Nephron (organoid): ENCODE measurements around the gene GPR39.

Experiments used
- H3K27ac Mint-ChIP-seq, 3 experiments: 2 replicates each; pipeline ENCODE4 v1.8.0; 2020; ENCODE audit warnings: mixed read lengths in 3 of 3, mild to moderate bottlenecking in 2 of 3, moderate library complexity in 1 of 3
- H3K27me3 Mint-ChIP-seq: 2 replicates; pipeline ENCODE4 v1.8.0; 2021; ENCODE audit warnings: low read depth, mild to moderate bottlenecking, moderate library complexity, mixed read lengths
- H3K36me3 Mint-ChIP-seq: 2 replicates; pipeline ENCODE4 v1.8.0; 2020; ENCODE audit warnings: low read depth, mixed read lengths
- H3K4me1 Mint-ChIP-seq: 2 replicates; pipeline ENCODE4 v1.8.0; 2020; ENCODE audit warnings: mixed read lengths
- H3K4me3 Mint-ChIP-seq, 3 experiments: 2 replicates each; pipeline ENCODE4 v1.8.0; 2020; ENCODE audit warnings: mild to moderate bottlenecking in 3 of 3, mixed read lengths in 3 of 3, moderate library complexity in 2 of 3
- H3K9me3 Mint-ChIP-seq: 2 replicates; pipeline ENCODE4 v1.8.0; 2020; ENCODE audit warnings: mixed read lengths
- CTCF ChIP-seq, 3 experiments: fragments of 200-600 bp; sonication (generic); IDR thresholded peaks; one replicate each; pipeline ENCODE4 v1.5.0; 2021; ENCODE audit warnings: antibody characterized with exemption in 3 of 3; ENCODE audit not compliant: unreplicated experiment in 3 of 3

GPR39 gene

GRCh38 chr2:132656266-132656975, 239.8 kb downstream of the GPR39 start:
- H3K9me3 Mint-ChIP-seq = no peaks in the 10 kb centered on the region
- H3K36me3 Mint-ChIP-seq = peaks cover 69% of the 10 kb centered on the region
- H3K27me3 Mint-ChIP-seq = peaks cover 43% of the 10 kb centered on the region
- TF ChIP-seq CTCF (IDR thresholded peaks at IDR 0.05; ENCODE audit: unreplicated experiment in 3 of 3) = no peak
- peaks cover 13% of the 10 kb centered on the region for H3K4me1 Mint-ChIP-seq
- no peak overlapping the region for H3K4me3 Mint-ChIP-seq
- peak overlapping the region in 1 of 3 experiments; percentile 33 for H3K27ac Mint-ChIP-seq

GRCh38 chr2:132659331-132659730, 242.7 kb downstream of the GPR39 start:
- H3K4me3 Mint-ChIP-seq = no peak overlapping the region
- no peak overlapping the region for H3K27ac Mint-ChIP-seq
- H3K4me1 Mint-ChIP-seq = peaks cover 30% of the 10 kb centered on the region
- peaks cover 63% of the 10 kb centered on the region for H3K36me3 Mint-ChIP-seq
- TF ChIP-seq CTCF (IDR thresholded peaks at IDR 0.05; ENCODE audit: unreplicated experiment in 3 of 3) = no peak
- H3K27me3 Mint-ChIP-seq = peaks cover 49% of the 10 kb centered on the region
- H3K9me3 Mint-ChIP-seq = no peaks in the 10 kb centered on the region

GRCh38 chr2:132662732-132663131, 246.1 kb downstream of the GPR39 start:
- no peak for TF ChIP-seq CTCF (IDR thresholded peaks at IDR 0.05; ENCODE audit: unreplicated experiment in 3 of 3)
- Mint-ChIP-seq H3K27me3 (peaks cover 56% of the 10 kb centered on the region), H3K4me1 (peaks cover 27% of the 10 kb centered on the region)

GRCh38 chr2:132664096-132664495, 247.5 kb downstream of the GPR39 start:
- H3K27me3 Mint-ChIP-seq = peaks cover 61% of the 10 kb centered on the region
- no peak for TF ChIP-seq CTCF (IDR thresholded peaks at IDR 0.05; ENCODE audit: unreplicated experiment in 3 of 3)
- peaks cover 37% of the 10 kb centered on the region for H3K36me3 Mint-ChIP-seq
- no peak overlapping the region for H3K4me3 Mint-ChIP-seq
- H3K4me1 Mint-ChIP-seq = peaks cover 38% of the 10 kb centered on the region
- H3K9me3 Mint-ChIP-seq = no peaks in the 10 kb centered on the region
- no peak overlapping the region for H3K27ac Mint-ChIP-seq

More at GRCh38 chr2:132662732-132663131, 246.1 kb downstream of the GPR39 start:
- Mint-ChIP-seq H3K4me3 (peak overlapping the region in 2 of 3 experiments; percentile 0 to 1), H3K27ac (peak overlapping the region in 1 of 3 experiments; percentile 29), H3K36me3 (peaks cover 50% of the 10 kb centered on the region), H3K9me3 (no peaks in the 10 kb centered on the region)

GRCh38 chr2:132665401-132666140, 249.0 kb downstream of the GPR39 start:
- TF ChIP-seq CTCF (IDR thresholded peaks at IDR 0.05; ENCODE audit: unreplicated experiment in 3 of 3) = no peak
- Mint-ChIP-seq H3K4me1 (peaks cover 38% of the 10 kb centered on the region), H3K36me3 (peaks cover 26% of the 10 kb centered on the region), H3K27me3 (peaks cover 64% of the 10 kb centered on the region), H3K4me3 (no peak overlapping the region), H3K27ac (no peak overlapping the region), H3K9me3 (no peaks in the 10 kb centered on the region)
